NB4 (cell line): ENCODE data around the gene CRIP2.

Experiments
- MYC ChIP-seq: IDR thresholded peaks from 2 replicates; pipeline ENCODE4 v1.6.1; 2011; ENCODE audit warnings: low read depth, low read length
- POLR2A ChIP-seq: IDR thresholded peaks from 2 replicates; pipeline ENCODE4 v1.6.1; 2011; ENCODE audit warnings: mild to moderate bottlenecking; ENCODE audit not compliant: insufficient read length; ENCODE audit errors: extremely low read depth
- TF ChIP-seq, protein P1 (sequence below): IDR thresholded peaks from one replicate; pipeline ENCODE4 v1.5.1; 2012; ENCODE audit warnings: low read depth, low read length

- TF ChIP-seq, protein P1, sequence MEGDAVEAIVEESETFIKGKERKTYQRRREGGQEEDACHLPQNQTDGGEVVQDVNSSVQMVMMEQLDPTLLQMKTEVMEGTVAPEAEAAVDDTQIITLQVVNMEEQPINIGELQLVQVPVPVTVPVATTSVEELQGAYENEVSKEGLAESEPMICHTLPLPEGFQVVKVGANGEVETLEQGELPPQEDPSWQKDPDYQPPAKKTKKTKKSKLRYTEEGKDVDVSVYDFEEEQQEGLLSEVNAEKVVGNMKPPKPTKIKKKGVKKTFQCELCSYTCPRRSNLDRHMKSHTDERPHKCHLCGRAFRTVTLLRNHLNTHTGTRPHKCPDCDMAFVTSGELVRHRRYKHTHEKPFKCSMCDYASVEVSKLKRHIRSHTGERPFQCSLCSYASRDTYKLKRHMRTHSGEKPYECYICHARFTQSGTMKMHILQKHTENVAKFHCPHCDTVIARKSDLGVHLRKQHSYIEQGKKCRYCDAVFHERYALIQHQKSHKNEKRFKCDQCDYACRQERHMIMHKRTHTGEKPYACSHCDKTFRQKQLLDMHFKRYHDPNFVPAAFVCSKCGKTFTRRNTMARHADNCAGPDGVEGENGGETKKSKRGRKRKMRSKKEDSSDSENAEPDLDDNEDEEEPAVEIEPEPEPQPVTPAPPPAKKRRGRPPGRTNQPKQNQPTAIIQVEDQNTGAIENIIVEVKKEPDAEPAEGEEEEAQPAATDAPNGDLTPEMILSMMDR, result no peak
- TF ChIP-seq MYC, result no peak
- no peak for TF ChIP-seq POLR2A
Measured at GRCh38 chr14:105468621-105469241, 5.9 kb upstream of the CRIP2 start.
